ENCODE measurements around the gene TASP1. TPM values are rescaled to one million over a fixed set of nuclear protein-coding genes. Genes with fewer than 3 reads are reported as not detected.

Gene TASP1
- total RNA-seq, 2 experiments from 2014 or later = 10.7 to 11.3 TPM

DNA sequence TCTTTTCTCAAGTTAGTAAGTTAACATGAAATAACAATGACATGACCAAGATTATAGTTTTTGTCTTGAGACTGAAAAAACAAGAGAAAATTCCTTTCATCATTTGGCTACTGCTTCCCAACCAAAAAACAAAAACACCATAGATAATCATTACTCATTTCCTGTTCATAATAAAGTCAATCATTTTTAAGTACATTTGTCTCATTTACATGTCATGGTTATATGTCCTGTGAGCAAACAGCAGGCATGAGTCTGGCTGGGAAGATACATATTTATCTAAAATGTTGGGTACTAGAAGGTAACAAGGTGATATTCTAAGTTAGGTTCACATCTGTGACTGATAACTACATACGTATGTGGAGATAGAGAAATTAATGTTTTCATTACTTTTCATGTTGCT is 237.1 kb downstream of the TASP1 start:
- DNase-seq = no peak
- ChIA-PET POLR2A (no interaction called here), CTCF (no interaction called here)
- no peak overlapping the region for H3K27ac Mint-ChIP-seq
- H3K27me3 Mint-ChIP-seq = no peaks in the 10 kb centered on the region
- Histone ChIP-seq H3K27me3 (ENCODE audit: control insufficient read depth in 1 of 2, insufficient read depth in 2 of 2, low read length in 2 of 2) (no peaks in the 10 kb centered on the region), H3K36me3 (ENCODE audit: insufficient read depth, low read length) (no peaks in the 10 kb centered on the region), H3K27ac (ENCODE audit: low read depth in 1 of 2, low read length in 2 of 2) (no peak overlapping the region), H3K9me3 (ENCODE audit: control insufficient read depth in 1 of 2, insufficient read depth in 1 of 2, low read length in 2 of 2) (no peaks in the 10 kb centered on the region), H3K4me1 (ENCODE audit: insufficient read depth, low read length) (no peaks in the 10 kb centered on the region), H3K4me3 (ENCODE audit: low read length) (no peak overlapping the region)
- no peak overlapping the region for H3K4me3 Mint-ChIP-seq
- no peak for TF ChIP-seq CTCF (IDR thresholded peaks at IDR 0.05)
- H3K9me3 Mint-ChIP-seq = no peaks in the 10 kb centered on the region
- ATAC-seq (ENCODE audit: poor library complexity) = no peak
- intact Hi-C loops (cut with DNase I, micrococcal nuclease) = no loop called here
- no peaks in the 10 kb centered on the region for H3K4me1 Mint-ChIP-seq (ENCODE audit: low read depth)
- peaks cover 8% of the 10 kb centered on the region for H3K36me3 Mint-ChIP-seq (ENCODE audit: low read depth)

DNA sequence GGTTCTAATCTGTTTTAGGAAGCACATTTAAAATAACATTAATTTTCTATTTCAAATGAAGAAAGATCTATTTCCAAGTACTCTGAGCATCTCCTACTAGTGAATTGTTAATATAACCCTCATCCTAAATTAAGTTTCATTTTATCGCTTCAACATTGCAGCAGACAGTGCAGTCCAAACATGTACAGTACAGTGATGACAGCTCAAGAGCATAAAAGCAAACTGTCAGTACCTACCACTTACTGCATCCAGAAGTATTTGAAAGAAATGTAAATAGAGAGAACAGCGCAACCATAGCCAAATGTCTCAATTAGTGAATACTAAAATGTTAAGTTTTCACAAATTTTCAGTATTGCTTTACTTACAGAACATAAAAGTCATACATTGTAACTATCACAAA is 238.3 kb downstream of the TASP1 start:
- DNase-seq (no peak), ATAC-seq (ENCODE audit: poor library complexity) (no peak)
- TF ChIP-seq CTCF (IDR thresholded peaks at IDR 0.05) = no peak
- H3K4me3 Mint-ChIP-seq = no peak overlapping the region
- H3K4me3 ChIP-seq (ENCODE audit: low read length) = no peak overlapping the region
- H3K27ac Mint-ChIP-seq = no peak overlapping the region
- no peaks in the 10 kb centered on the region for H3K4me1 Mint-ChIP-seq (ENCODE audit: low read depth)
- H3K36me3 Mint-ChIP-seq (ENCODE audit: low read depth) = peaks cover 9% of the 10 kb centered on the region
- no peaks in the 10 kb centered on the region for H3K9me3 Mint-ChIP-seq
- H3K27me3 Mint-ChIP-seq = no peaks in the 10 kb centered on the region
- H3K27ac ChIP-seq (ENCODE audit: low read depth in 1 of 2, low read length in 2 of 2) = no peak overlapping the region
- no peaks in the 10 kb centered on the region for H3K27me3 ChIP-seq (ENCODE audit: control insufficient read depth in 1 of 2, insufficient read depth in 2 of 2, low read length in 2 of 2)
- H3K9me3 ChIP-seq (ENCODE audit: control insufficient read depth in 1 of 2, insufficient read depth in 1 of 2, low read length in 2 of 2) = no peaks in the 10 kb centered on the region
- H3K36me3 ChIP-seq (ENCODE audit: insufficient read depth, low read length) = no peaks in the 10 kb centered on the region
- intact Hi-C loops (cut with DNase I, micrococcal nuclease) = no loop called here
- ChIA-PET CTCF (no interaction called here), POLR2A (no interaction called here)
- H3K4me1 ChIP-seq (ENCODE audit: insufficient read depth, low read length) = no peaks in the 10 kb centered on the region

GRCh38 chr20:13397300-13397724 is 241.4 kb downstream of the TASP1 start:
- no peak for TF ChIP-seq CTCF (IDR thresholded peaks at IDR 0.05)
- intact Hi-C loops (cut with DNase I, micrococcal nuclease) = no loop called here
- H3K27me3 Mint-ChIP-seq = no peaks in the 10 kb centered on the region
- DNase-seq (no peak), ATAC-seq (ENCODE audit: poor library complexity) (no peak)
- Histone ChIP-seq H3K9me3 (ENCODE audit: control insufficient read depth in 1 of 2, insufficient read depth in 1 of 2, low read length in 2 of 2) (no peaks in the 10 kb centered on the region), H3K4me3 (ENCODE audit: low read length) (no peak overlapping the region), H3K27ac (ENCODE audit: low read depth in 1 of 2, low read length in 2 of 2) (no peak overlapping the region), H3K4me1 (ENCODE audit: insufficient read depth, low read length) (no peaks in the 10 kb centered on the region), H3K36me3 (ENCODE audit: insufficient read depth, low read length) (no peaks in the 10 kb centered on the region), H3K27me3 (ENCODE audit: control insufficient read depth in 1 of 2, insufficient read depth in 2 of 2, low read length in 2 of 2) (no peaks in the 10 kb centered on the region)
- H3K27ac Mint-ChIP-seq = no peak overlapping the region
- CTCF ChIA-PET = no interaction called here
- no peaks in the 10 kb centered on the region for H3K4me1 Mint-ChIP-seq (ENCODE audit: low read depth)
- H3K4me3 Mint-ChIP-seq = no peak overlapping the region
- peaks cover 36% of the 10 kb centered on the region for H3K36me3 Mint-ChIP-seq (ENCODE audit: low read depth)
- POLR2A ChIA-PET = no interaction called here
- H3K9me3 Mint-ChIP-seq = no peaks in the 10 kb centered on the region
